Measurements from ENCODE around the gene ANKRD9.

- TF ChIP-seq PCBP1 (IDR thresholded peaks at IDR 0.05; ENCODE audit: low read depth, low read length, poor library complexity, severe bottlenecking), result no peak
- no peak for TF ChIP-seq CTCF (IDR thresholded peaks at IDR 0.05 in 2 of 3, conservative IDR thresholded peaks at IDR 0.05 in 1 of 3; ENCODE audit: insufficient read depth in 2 of 3, low read depth in 1 of 3, low read length in 3 of 3)
- no peak for TF ChIP-seq TCFL5 (CRISPR knock-in tag; conservative IDR thresholded peaks at IDR 0.05)
- no peak for TF ChIP-seq ETV6 (IDR thresholded peaks at IDR 0.05; ENCODE audit: borderline replicate concordance in 1 of 2, low read depth in 2 of 2, low read length in 1 of 2)
- TF ChIP-seq ETV6 (CRISPR knock-in tag; IDR thresholded peaks at IDR 0.05; ENCODE audit: borderline replicate concordance), result no peak
- TF ChIP-seq CGGBP1 (CRISPR knock-in tag; IDR thresholded peaks at IDR 0.05), result no peak
- no peak for TF ChIP-seq EP400 (IDR thresholded peaks at IDR 0.05)
- TF ChIP-seq MAX (CRISPR knock-in tag; IDR thresholded peaks at IDR 0.05), result no peak
- TF ChIP-seq ZFP1 (CRISPR knock-in tag; IDR thresholded peaks at IDR 0.05), result no peak
- no peak for TF ChIP-seq OTX1 (CRISPR knock-in tag; IDR thresholded peaks at IDR 0.05)
- no peak for TF ChIP-seq RBFOX2 (IDR thresholded peaks at IDR 0.05; ENCODE audit: low read depth, low read length)
- TF ChIP-seq YY1 (IDR thresholded peaks at IDR 0.05; ENCODE audit: borderline replicate concordance in 1 of 3, control insufficient read depth in 1 of 3, extremely low read depth in 1 of 3, insufficient read depth in 3 of 3, insufficient read length in 1 of 3, insufficient replicate concordance in 2 of 3, low read depth in 1 of 3, low read length in 2 of 3), result no peak
Observed at GRCh38 chr14:102481791-102482238, 27.8 kb downstream of the ANKRD9 start.
